ENCODE results near the gene SLC16A1. TPM values are rescaled to one million over a fixed set of nuclear protein-coding genes. Genes with fewer than 3 reads are reported as not detected.
"Not testable (repeated sequence)": the region's sequence is repeated elsewhere in the genome, so short reads cannot be mapped to it uniquely, and the experiment has no call there.

SLC16A1 gene
- total RNA-seq, 4 donors from 2014 or later = 13.1 to 20.7 (median 15.7) TPM

DNA sequence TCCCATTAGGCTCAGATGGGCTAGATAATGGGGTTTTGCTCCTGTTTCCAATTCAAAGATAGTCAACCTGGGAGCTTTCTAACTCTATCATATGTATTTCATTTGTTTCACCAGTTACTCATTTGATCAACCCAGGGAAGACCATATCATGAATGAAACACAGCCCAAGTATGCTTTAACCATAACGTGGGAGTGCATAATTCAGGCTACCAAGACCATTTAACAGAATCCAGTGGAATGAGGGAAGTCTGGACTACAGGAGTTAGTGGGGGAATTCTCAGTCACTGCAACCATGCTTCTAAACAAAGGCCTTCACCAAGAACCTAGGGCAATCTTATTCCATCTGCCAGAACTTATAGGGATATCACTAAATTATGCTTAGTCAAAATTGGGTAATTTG, 15.0 kb upstream of the SLC16A1 start:
- 80 to 86% methylated on average over 1 of the region's 1 CpG for WGBS, 2 donors
- no peak for DNase-seq (ENCODE audit: low spot score in 2 of 2)
- Histone ChIP-seq H3K27ac (no peak overlapping the region), H3K36me3 (peaks cover 0 to 35% (median 0%) of the 10 kb centered on the region in 3 donors), H3K27me3 (no peaks in the 10 kb centered on the region), H3K4me3 (no peak overlapping the region), H3K4me1 (no peaks in the 10 kb centered on the region), H3K9me3 (no peaks in the 10 kb centered on the region)
- no peak for TF ChIP-seq POLR2A (IDR thresholded peaks at IDR 0.05)
- TF ChIP-seq, protein P1, sequence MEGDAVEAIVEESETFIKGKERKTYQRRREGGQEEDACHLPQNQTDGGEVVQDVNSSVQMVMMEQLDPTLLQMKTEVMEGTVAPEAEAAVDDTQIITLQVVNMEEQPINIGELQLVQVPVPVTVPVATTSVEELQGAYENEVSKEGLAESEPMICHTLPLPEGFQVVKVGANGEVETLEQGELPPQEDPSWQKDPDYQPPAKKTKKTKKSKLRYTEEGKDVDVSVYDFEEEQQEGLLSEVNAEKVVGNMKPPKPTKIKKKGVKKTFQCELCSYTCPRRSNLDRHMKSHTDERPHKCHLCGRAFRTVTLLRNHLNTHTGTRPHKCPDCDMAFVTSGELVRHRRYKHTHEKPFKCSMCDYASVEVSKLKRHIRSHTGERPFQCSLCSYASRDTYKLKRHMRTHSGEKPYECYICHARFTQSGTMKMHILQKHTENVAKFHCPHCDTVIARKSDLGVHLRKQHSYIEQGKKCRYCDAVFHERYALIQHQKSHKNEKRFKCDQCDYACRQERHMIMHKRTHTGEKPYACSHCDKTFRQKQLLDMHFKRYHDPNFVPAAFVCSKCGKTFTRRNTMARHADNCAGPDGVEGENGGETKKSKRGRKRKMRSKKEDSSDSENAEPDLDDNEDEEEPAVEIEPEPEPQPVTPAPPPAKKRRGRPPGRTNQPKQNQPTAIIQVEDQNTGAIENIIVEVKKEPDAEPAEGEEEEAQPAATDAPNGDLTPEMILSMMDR (IDR thresholded peaks at IDR 0.05) = no peak
- no peak for TF ChIP-seq EP300 (IDR thresholded peaks at IDR 0.05)

DNA sequence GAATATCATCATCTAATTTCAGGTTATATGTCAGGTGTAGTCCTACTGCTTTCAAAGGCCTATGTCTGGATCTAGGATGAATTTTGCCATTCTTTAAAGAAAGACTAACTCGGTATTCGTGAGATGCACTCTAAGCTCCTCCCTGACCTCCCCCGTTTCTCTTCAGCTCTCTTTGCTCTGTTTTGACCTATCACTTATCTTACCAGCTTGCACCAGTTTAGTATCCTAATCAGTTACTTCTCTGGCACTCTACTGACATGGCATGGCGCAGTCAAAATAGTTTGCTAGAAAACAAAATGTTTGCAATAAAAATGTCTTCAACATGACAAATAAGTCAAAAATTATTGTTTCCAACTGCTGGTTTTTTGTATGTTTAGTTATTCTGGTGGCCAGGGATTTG, 8.4 kb upstream of the SLC16A1 start:
- no peak for DNase-seq (ENCODE audit: low spot score in 2 of 2)
- H3K9me3 ChIP-seq = no peaks in the 10 kb centered on the region
- H3K4me3 ChIP-seq = no peak overlapping the region
- H3K4me1 ChIP-seq = no peaks in the 10 kb centered on the region
- H3K27me3 ChIP-seq = no peaks in the 10 kb centered on the region
- WGBS, 2 donors = 85 to 88% methylated on average over 4 of the region's 4 CpGs
- H3K27ac ChIP-seq = no peak overlapping the region
- TF ChIP-seq POLR2A (IDR thresholded peaks at IDR 0.05) = no peak
- TF ChIP-seq, protein P1 (IDR thresholded peaks at IDR 0.05) = no peak
- no peak for TF ChIP-seq EP300 (IDR thresholded peaks at IDR 0.05)
- H3K36me3 ChIP-seq = peaks cover 0 to 81% (median 0%) of the 10 kb centered on the region in 3 donors

DNA sequence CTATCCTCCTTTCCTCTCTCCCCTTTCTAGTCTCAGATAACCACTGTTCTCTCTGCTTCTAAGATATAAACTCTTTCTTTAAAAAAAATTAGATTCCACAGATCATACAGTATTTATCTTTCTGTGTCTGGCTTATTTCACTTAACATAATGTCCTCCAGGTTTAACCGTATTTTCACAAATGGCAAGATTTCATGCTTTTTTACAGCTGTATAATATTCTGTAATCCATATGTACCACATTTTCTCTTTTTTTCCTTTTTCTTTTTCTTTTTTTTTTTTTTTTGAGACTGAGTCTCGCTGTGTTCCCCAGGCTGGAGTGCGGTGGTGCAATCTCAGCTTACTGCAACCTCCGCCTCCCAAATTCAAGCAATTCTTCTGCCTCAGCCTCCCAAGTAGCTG, 5.1 kb upstream of the SLC16A1 start:
- 96 to 97% methylated on average over 4 of the region's 4 CpGs for WGBS, 2 donors
- Histone ChIP-seq H3K27ac (no peak overlapping the region), H3K4me1 (peaks cover 0 to 18% (median 7%) of the 10 kb centered on the region in 4 donors), H3K9me3 (no peaks in the 10 kb centered on the region), H3K27me3 (no peaks in the 10 kb centered on the region), H3K36me3 (peaks cover 0 to 50% (median 0%) of the 10 kb centered on the region in 3 donors), H3K4me3 (no peak overlapping the region)
- TF ChIP-seq, protein P1 (IDR thresholded peaks at IDR 0.05) = no peak
- TF ChIP-seq EP300 (IDR thresholded peaks at IDR 0.05) (no peak), POLR2A (IDR thresholded peaks at IDR 0.05) (no peak)
- DNase-seq (ENCODE audit: low spot score in 2 of 2) = no peak

DNA sequence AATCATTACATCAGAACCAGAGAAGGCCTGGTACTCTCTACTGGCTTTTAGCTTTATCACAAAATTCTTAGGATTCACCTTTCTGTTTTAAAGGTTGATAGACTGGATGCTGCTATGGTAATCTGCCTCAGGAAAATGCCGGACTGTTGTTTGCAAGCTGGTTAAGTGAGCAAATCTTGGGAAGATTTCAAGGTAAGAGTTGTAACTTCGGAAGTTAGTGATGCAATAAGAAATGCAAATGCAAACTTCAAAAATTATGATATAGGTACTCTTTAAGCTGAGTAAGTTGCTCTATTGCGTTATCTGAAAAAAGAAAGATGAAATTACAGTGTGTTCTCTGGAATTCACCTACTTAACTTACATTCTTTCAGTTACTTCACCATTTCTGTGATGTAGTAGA, 4.4 kb upstream of the SLC16A1 start:
- no peak for TF ChIP-seq POLR2A (IDR thresholded peaks at IDR 0.05)
- TF ChIP-seq EP300 (IDR thresholded peaks at IDR 0.05) = no peak
- TF ChIP-seq, protein P1 (IDR thresholded peaks at IDR 0.05) = no peak
- no peaks in the 10 kb centered on the region for H3K27me3 ChIP-seq
- peaks cover 0 to 18% (median 7%) of the 10 kb centered on the region in 4 donors for H3K4me1 ChIP-seq
- H3K9me3 ChIP-seq = no peaks in the 10 kb centered on the region
- no peak overlapping the region for H3K4me3 ChIP-seq
- 87 to 91% methylated on average over 3 of the region's 3 CpGs for WGBS, 2 donors
- no peak for DNase-seq (ENCODE audit: low spot score in 2 of 2)
- H3K36me3 ChIP-seq = peaks cover 0 to 44% (median 0%) of the 10 kb centered on the region in 3 donors
- no peak overlapping the region for H3K27ac ChIP-seq

DNA sequence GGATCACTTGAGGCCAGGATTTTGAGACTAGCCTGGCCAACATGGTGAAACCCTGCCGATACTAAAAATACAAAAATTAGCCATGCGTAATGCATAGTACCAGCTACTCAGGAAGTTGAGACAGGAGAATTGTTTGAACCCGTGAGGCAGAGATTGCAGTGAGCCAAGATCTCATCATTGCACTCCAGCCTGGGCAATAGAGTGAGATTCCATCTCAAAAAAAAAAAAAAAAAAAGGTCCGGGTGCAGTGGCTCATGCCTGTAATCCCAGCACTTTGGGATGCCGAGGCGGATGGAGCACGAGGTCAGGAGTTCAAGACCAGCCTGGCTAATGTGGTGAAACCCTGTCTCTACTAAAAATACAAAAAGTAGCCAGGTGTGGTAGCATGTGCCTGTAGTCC, 2.2 kb upstream of the SLC16A1 start:
- Histone ChIP-seq H3K4me1 (peaks cover 0 to 38% (median 11%) of the 10 kb centered on the region in 4 donors), H3K27ac (peak overlapping the region in 3 of 4 donors; percentile 16 to 93 (median 90)), H3K4me3 (peak overlapping the region in 2 of 4 donors; percentile 1 to 71), H3K36me3 (peaks cover 0 to 28% (median 0%) of the 10 kb centered on the region in 3 donors)
- DNase-seq (ENCODE audit: low spot score in 2 of 2); H3K27me3 ChIP-seq; H3K9me3 ChIP-seq: not testable (repeated sequence)
- WGBS, 2 donors = 70 to 81% methylated on average over 7 of the region's 7 CpGs

Measured in tibial nerve (tissue), 4 donors.